Measurements from ENCODE around the gene MRPL58.
A peak's percentile ranks its signal among the peaks of the same experiment; 100 is the strongest.

GRCh38 chr17:75034236-75034908 is 21.9 kb downstream of the MRPL58 start:
- TF ChIP-seq, protein P1, sequence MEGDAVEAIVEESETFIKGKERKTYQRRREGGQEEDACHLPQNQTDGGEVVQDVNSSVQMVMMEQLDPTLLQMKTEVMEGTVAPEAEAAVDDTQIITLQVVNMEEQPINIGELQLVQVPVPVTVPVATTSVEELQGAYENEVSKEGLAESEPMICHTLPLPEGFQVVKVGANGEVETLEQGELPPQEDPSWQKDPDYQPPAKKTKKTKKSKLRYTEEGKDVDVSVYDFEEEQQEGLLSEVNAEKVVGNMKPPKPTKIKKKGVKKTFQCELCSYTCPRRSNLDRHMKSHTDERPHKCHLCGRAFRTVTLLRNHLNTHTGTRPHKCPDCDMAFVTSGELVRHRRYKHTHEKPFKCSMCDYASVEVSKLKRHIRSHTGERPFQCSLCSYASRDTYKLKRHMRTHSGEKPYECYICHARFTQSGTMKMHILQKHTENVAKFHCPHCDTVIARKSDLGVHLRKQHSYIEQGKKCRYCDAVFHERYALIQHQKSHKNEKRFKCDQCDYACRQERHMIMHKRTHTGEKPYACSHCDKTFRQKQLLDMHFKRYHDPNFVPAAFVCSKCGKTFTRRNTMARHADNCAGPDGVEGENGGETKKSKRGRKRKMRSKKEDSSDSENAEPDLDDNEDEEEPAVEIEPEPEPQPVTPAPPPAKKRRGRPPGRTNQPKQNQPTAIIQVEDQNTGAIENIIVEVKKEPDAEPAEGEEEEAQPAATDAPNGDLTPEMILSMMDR (conservative IDR thresholded peaks at IDR 0.05; ENCODE audit: low read depth, low read length) = peak; percentile 3; the same call in 1 of the 2 replicates
- TF ChIP-seq EZH2phosphoT487 (IDR thresholded peaks at IDR 0.05; ENCODE audit: borderline replicate concordance, low read length) = no peak
- no peak for TF ChIP-seq EZH2 (IDR thresholded peaks at IDR 0.05; ENCODE audit: low read length, unreplicated experiment)

Data from PC-3 (cell line).